Activated naive CD4-positive, alpha-beta T cell treated with anti-CD3 and anti-CD28 coated beads, Interleukin-2, amount 50 U/mL, for 24 hours (primary cell): ENCODE data around the gene STUB1.

Source experiments
- H3K27ac Mint-ChIP-seq: one replicate; pipeline ENCODE4 v1.8.0; 2021; ENCODE audit warnings: mild to moderate bottlenecking, mixed read lengths
- H3K27me3 Mint-ChIP-seq: one replicate; pipeline ENCODE4 v1.8.0; 2021; ENCODE audit warnings: mixed read lengths
- H3K36me3 Mint-ChIP-seq: one replicate; pipeline ENCODE4 v1.8.0; 2021; ENCODE audit warnings: mixed read lengths
- H3K4me1 Mint-ChIP-seq: one replicate; pipeline ENCODE4 v1.8.0; 2021; ENCODE audit warnings: mixed read lengths
- H3K4me3 Mint-ChIP-seq: one replicate; pipeline ENCODE4 v1.8.0; 2021; ENCODE audit warnings: mild to moderate bottlenecking, mixed read lengths
- H3K9me3 Mint-ChIP-seq: one replicate; pipeline ENCODE4 v1.8.0; 2021; ENCODE audit warnings: mixed read lengths

Gene STUB1

DNA sequence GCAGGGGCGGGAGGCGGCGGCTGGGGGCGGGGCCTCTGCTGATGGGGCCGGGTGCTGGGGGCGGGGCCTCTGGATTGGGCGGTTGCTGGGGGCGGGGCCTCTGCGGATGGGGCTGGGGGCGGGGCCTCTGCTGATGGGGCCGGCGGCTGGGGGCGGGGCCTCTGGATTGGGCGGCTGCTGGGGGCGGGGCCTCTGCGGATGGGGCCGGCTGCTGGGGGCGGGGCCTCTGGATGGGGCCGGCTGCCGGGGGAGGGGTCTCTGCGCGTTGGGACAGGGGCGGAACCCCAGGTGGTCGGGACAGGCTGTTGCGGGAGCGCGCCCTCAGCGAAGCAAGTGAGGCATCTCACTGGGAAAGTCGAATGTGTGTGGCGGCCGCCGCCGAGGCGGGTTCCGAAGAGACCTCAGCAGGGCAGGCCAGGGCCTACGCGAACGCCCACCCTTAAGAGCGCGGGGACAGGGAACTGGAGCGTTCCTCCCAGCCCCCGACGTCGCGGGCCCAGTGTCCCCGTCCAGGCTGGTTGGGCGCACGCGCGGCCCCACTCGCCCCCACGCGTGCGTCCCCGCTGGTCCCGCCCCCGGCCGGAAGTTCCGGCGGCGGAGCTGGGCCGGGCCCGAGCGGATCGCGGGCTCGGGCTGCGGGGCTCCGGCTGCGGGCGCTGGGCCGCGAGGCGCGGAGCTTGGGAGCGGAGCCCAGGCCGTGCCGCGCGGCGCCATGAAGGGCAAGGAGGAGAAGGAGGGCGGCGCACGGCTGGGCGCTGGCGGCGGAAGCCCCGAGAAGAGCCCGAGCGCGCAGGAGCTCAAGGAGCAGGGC, at the start of gene STUB1:
Gene STUB1, plus strand, starts transcription at position 597 of the 811 bp plus-strand sequence. Its CDS starts 116 bp downstream, at position 713.
- H3K9me3 Mint-ChIP-seq: no peaks in the 10 kb centered on the region
- H3K27me3 Mint-ChIP-seq: peaks cover 1% of the 10 kb centered on the region
- H3K4me3 Mint-ChIP-seq: peak within 1 kb of the TSS; percentile 86
- H3K36me3 Mint-ChIP-seq: peaks cover 3% of the 10 kb centered on the region
- peak within 1 kb of the TSS; percentile 84 for H3K27ac Mint-ChIP-seq
- H3K4me1 Mint-ChIP-seq: peaks cover 24% of the 10 kb centered on the region

DNA sequence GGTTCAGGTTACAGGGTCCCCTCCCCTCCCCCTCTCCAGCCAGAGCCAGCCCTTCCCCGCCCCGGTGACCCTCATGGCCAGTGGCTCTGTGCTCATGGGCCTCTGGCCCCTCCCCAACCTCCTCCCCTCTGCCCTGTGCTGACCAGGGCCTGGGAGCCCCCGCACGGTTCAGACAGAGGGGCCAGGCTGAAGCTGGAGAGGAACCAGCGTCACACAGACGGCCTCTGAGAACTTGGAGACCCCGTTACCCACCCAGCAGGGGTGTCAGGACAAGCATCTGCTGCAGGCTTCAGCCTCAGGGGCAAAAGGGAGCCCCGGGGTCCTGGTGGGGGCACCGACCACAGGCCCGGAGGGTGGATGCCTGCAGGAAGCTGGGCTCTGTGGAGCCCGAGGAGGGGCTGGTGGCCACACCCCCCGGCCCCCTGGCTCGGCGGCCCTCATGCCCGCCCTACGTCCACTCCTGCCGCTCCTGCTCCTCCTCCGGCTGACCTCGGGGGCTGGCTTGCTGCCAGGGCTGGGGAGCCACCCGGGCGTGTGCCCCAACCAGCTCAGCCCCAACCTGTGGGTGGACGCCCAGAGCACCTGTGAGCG, 49.3 kb upstream of the STUB1 start, which contains the start of gene WFIKKN1:
Gene WFIKKN1, plus strand, starts transcription at position 171 of the 591 bp plus-strand sequence. Its CDS starts 269 bp downstream, at position 440.
- H3K4me1 Mint-ChIP-seq: peaks cover 4% of the 10 kb centered on the region
- H3K36me3 Mint-ChIP-seq: no peaks in the 10 kb centered on the region
- H3K27ac Mint-ChIP-seq: no peak within 1 kb of the TSS
- no peaks in the 10 kb centered on the region for H3K9me3 Mint-ChIP-seq
- no peak within 1 kb of the TSS for H3K4me3 Mint-ChIP-seq
- H3K27me3 Mint-ChIP-seq: no peaks in the 10 kb centered on the region

DNA sequence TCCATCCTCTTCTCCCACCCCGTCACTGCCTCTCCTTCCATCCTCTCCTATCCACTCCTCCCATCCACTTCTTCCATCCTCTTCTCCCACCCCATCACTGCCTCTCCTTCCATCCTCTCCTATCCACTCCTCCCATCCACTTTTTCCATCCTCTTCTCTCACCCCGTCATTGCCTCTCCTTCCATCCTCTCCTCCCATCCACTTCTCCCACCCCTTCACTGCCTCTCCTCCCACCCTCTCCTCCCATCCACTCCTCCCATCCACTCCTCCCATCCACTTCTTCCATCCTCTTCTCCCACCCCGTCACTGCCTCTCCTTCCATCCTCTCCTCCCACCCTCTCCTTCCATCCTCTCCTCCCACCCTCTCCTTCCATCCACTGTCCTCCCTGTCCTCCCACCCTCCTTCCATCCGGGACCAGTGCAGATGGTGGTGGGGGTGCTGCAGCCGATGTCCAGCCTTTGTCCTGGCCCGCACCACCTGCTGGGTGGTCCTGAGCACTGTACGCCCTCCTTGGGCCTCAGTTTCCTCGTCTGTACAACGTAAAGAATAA, 48.3 kb upstream of the STUB1 start:
- Mint-ChIP-seq H3K27me3 (no peaks in the 10 kb centered on the region), H3K4me1 (peaks cover 8% of the 10 kb centered on the region), H3K36me3 (no peaks in the 10 kb centered on the region), H3K9me3 (no peaks in the 10 kb centered on the region), H3K27ac (no peak overlapping the region), H3K4me3 (no peak overlapping the region)

DNA sequence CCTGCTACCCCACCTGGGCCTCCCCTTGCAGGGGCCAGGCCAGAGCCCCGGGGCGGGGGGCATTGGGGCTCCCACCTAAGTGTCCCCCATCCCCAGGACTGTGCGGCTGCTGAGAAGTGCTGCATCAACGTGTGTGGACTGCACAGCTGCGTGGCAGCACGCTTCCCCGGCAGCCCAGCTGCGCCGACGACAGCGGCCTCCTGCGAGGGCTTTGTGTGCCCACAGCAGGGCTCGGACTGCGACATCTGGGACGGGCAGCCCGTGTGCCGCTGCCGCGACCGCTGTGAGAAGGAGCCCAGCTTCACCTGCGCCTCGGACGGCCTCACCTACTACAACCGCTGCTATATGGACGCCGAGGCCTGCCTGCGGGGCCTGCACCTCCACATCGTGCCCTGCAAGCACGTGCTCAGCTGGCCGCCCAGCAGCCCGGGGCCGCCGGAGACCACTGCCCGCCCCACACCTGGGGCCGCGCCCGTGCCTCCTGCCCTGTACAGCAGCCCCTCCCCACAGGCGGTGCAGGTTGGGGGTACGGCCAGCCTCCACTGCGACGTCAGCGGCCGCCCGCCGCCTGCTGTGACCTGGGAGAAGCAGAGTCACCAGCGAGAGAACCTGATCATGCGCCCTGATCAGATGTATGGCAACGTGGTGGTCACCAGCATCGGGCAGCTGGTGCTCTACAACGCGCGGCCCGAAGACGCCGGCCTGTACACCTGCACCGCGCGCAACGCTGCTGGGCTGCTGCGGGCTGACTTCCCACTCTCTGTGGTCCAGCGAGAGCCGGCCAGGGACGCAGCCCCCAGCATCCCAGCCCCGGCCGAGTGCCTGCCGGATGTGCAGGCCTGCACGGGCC, 47.5 kb upstream of the STUB1 start:
- Mint-ChIP-seq H3K9me3 (no peaks in the 10 kb centered on the region), H3K27ac (no peak overlapping the region), H3K4me1 (peaks cover 8% of the 10 kb centered on the region), H3K4me3 (no peak overlapping the region), H3K36me3 (no peaks in the 10 kb centered on the region), H3K27me3 (no peaks in the 10 kb centered on the region)

DNA sequence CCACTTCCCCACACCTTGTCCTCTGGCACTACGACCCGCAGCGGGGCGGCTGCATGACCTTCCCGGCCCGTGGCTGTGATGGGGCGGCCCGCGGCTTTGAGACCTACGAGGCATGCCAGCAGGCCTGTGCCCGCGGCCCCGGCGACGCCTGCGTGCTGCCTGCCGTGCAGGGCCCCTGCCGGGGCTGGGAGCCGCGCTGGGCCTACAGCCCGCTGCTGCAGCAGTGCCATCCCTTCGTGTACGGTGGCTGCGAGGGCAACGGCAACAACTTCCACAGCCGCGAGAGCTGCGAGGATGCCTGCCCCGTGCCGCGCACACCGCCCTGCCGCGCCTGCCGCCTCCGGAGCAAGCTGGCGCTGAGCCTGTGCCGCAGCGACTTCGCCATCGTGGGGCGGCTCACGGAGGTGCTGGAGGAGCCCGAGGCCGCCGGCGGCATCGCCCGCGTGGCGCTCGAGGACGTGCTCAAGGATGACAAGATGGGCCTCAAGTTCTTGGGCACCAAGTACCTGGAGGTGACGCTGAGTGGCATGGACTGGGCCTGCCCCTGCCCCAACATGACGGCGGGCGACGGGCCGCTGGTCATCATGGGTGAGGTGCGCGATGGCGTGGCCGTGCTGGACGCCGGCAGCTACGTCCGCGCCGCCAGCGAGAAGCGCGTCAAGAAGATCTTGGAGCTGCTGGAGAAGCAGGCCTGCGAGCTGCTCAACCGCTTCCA, 46.7 kb upstream of the STUB1 start:
- no peak overlapping the region for H3K4me3 Mint-ChIP-seq
- H3K27me3 Mint-ChIP-seq: no peaks in the 10 kb centered on the region
- H3K4me1 Mint-ChIP-seq: peaks cover 8% of the 10 kb centered on the region
- no peaks in the 10 kb centered on the region for H3K36me3 Mint-ChIP-seq
- H3K27ac Mint-ChIP-seq: no peak overlapping the region
- H3K9me3 Mint-ChIP-seq: no peaks in the 10 kb centered on the region

DNA sequence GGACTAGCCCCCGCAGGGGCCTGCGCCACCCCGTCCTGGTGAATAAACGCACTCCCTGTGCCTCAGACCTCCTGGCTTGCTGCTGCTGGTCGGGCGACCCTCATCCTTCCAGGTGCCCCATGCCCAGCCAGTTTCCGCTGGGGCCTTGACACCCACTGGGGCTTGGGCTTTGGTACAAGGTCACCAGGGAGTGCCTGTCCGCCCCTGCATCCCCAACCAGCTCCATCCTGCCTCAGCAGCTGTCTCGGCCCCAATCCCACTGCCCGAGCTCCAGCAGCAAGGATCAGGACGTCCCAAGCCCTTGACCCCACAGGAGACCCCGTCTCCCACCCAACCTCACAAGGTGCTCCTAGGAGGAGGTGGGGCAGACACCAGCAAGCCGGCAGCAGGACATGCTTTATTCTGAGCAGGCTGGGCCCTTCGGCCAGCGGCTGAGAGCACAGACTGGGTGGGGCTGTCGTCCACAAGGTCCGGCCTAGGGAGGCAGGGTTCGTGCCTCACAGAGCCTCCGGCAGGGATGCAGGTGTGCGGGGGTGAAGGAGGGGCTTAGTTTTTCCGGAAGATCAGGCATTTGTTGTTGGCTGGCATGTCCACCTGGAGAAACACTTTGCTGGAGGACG, 46.0 kb upstream of the STUB1 start:
- Mint-ChIP-seq H3K27ac (no peak overlapping the region), H3K9me3 (no peaks in the 10 kb centered on the region), H3K27me3 (no peaks in the 10 kb centered on the region), H3K4me1 (peaks cover 8% of the 10 kb centered on the region), H3K36me3 (no peaks in the 10 kb centered on the region), H3K4me3 (no peak overlapping the region)

DNA sequence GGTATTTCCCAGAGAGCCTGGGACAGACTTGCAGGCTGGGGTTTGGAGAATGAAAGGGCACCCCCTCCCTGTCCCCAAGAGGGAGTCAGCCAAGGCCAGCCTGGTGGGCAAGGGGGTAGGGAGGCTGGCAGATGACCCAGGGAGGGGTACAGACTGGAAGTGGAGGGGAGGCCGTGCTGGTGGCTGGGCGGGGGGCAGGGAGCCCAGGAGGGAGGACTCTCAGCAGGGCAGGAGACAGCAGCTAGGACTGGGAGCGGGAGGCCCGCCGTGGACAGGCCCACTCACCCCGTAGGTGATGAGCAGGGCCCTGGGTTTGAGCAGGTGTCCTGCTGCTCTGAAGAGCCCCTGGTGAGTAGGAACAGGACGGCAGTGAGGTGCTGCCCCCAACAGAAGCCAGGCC, 45.2 kb upstream of the STUB1 start:
- no peak overlapping the region for H3K27ac Mint-ChIP-seq
- H3K4me1 Mint-ChIP-seq: peaks cover 8% of the 10 kb centered on the region
- H3K4me3 Mint-ChIP-seq: peak overlapping the region; percentile 57
- no peaks in the 10 kb centered on the region for H3K27me3 Mint-ChIP-seq
- H3K36me3 Mint-ChIP-seq: no peaks in the 10 kb centered on the region
- no peaks in the 10 kb centered on the region for H3K9me3 Mint-ChIP-seq

DNA sequence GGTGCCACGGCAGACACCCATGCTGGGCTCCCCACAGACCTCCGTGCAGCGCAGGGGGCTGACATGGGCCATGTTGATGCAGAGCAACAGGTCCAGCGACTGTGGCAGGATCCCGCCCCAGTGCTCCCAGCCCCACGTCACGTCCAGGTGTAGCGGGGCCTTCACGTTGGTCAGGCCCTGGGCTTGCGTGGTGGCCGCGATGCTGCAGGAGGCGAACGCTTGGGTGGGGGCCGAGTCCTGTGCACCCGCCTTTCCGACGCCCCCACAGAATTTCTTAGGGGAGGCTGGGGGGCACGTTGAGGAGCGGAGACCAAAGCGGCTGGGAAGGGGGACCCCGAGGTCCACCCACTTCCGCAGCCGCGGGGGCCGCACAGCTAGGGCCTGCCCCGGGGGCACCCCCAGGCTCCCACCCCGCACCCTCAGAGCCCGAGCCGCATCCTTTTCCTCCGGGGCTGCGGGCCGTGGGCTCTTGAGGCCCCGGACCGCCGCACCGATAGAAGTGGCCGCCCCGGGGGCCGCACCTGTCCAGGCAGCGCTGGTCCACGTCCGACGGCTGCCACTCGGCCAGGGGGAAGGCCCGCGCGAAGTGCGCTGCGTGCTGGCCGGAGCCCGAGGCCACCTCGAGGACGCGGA, 44.5 kb upstream of the STUB1 start:
- Mint-ChIP-seq H3K36me3 (no peaks in the 10 kb centered on the region), H3K4me1 (peaks cover 8% of the 10 kb centered on the region), H3K4me3 (peak overlapping the region; percentile 55), H3K27ac (no peak overlapping the region), H3K9me3 (no peaks in the 10 kb centered on the region), H3K27me3 (no peaks in the 10 kb centered on the region)

DNA sequence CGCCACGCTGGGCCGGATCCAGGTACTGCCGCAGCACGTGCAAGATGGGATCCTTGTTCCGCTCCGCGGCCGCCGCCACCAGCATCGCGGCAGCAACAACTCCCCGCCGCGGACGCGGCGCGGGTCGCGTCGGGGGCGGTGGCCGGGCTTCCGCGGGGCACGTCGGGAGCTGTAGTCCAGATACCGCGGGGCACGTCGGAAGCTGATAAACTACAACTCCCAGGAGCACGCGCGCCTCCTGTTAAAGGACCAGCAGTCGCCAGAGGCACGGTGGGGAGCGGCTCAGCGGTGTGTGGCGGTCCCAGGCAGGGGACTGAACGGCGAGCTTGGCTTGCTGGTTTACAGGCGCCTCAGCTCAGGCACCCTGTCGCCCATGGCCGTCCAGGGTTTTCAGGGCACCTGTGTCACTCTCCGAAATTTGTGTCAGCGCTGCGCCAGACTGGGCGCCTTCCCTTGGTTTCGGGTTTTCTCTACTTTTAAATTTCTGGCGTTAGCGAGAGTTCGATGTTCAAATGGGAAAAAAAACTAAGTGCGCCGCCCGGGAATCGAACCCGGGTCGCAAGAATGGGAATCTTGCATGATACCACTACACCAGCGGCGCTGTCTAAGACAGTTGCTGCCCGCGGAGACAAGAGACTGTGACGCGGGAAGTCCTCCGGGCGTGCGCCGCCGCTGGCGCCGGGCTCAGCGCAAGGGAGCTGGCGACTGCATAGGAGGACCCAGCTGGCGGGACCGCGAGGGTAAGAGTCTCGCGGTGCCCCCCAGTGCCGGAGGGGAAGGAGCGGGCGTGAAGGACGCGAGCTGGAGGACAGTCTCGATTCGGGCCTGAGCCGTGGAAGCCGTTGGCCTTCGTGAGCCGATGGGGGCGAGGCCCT, 43.8 kb upstream of the STUB1 start, which contains the start of gene METTL26:
Gene METTL26, minus strand, starts transcription at position 100 of the 875 bp plus-strand sequence. Its CDS starts 15 bp downstream, at position 85.
- peaks cover 8% of the 10 kb centered on the region for H3K4me1 Mint-ChIP-seq
- peak within 1 kb of the TSS; percentile 100 for H3K27ac Mint-ChIP-seq
- H3K4me3 Mint-ChIP-seq: peak within 1 kb of the TSS; percentile 93
- no peaks in the 10 kb centered on the region for H3K36me3 Mint-ChIP-seq
- H3K9me3 Mint-ChIP-seq: no peaks in the 10 kb centered on the region
- no peaks in the 10 kb centered on the region for H3K27me3 Mint-ChIP-seq

DNA sequence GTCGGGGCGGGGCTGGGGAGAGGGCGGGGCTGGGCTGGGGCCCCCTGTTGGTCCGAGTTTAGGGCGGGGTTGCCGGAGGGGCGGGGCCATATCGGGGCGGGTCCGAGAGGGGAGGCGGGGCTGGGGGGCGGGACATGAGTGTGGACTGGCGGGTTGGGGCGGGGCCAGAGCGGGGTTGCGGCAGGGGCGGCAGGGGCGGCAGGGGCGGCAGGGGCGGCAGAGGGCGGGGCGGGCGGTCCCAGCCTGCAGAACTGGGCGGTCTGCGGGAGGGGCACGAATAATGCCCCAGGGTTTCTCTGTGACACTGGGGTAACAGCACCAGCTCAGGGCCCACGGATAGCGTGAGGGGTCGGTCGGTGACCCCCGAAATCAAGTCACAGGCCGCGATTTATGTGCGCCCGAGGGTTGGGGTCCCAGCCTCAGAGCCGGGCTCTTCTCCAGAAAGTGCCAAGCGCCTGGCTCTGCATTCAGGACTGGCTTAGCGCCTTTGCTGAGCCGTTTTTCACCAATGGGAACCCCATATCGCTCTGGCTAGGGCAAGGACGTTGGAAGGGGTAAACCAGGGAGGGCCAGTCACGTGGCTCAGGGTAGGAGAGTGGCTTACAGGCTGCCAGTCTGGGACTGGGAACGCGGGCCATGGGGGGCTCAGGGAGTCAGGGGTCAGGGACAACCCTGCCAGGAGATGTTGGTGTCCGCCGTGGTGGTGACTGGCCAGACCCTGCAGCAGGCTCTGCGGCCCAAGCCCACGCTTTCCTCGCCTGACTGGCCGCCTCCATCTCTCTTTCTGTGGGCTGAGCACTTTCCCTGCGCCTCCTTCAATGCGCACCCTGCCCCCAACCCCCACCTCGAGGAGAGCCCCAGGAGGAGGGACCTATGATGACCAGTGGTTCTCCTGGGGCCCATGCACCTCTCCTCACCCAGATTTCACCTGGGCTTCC, 42.9 kb upstream of the STUB1 start:
- H3K4me3 Mint-ChIP-seq: peak overlapping the region; percentile 93
- H3K27ac Mint-ChIP-seq: peak overlapping the region; percentile 100
- H3K4me1 Mint-ChIP-seq: peaks cover 8% of the 10 kb centered on the region
- H3K9me3 Mint-ChIP-seq: no peaks in the 10 kb centered on the region
- H3K36me3 Mint-ChIP-seq: no peaks in the 10 kb centered on the region
- H3K27me3 Mint-ChIP-seq: no peaks in the 10 kb centered on the region

DNA sequence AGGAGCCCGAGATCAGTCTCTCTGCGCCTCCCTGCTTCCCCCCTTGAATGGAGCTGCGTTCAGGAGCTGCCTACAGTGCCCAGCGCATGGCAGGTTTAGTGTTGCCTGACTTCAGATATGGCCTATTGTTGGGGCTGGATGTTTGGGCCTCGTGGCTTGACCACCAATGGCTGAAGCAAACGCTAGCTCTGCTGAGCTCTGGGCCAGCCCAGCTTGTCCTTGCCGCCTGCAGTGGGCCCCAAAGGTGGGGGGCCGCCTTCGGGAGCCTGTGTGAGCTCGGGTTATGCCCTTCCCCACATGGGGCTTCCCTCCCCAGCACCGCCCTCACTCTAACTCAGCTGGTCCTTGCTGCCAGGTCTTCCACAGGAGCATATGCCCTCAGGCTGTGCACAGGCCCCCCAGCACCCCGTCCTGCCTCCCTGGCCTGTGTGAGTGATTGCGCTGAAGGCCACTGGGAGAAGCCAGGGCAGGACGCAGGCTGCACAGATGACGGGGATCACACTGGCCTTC, 42.1 kb upstream of the STUB1 start:
- H3K4me3 Mint-ChIP-seq: peak overlapping the region; percentile 15
- no peaks in the 10 kb centered on the region for H3K27me3 Mint-ChIP-seq
- H3K36me3 Mint-ChIP-seq: no peaks in the 10 kb centered on the region
- no peak overlapping the region for H3K27ac Mint-ChIP-seq
- H3K4me1 Mint-ChIP-seq: peaks cover 8% of the 10 kb centered on the region
- no peaks in the 10 kb centered on the region for H3K9me3 Mint-ChIP-seq

DNA sequence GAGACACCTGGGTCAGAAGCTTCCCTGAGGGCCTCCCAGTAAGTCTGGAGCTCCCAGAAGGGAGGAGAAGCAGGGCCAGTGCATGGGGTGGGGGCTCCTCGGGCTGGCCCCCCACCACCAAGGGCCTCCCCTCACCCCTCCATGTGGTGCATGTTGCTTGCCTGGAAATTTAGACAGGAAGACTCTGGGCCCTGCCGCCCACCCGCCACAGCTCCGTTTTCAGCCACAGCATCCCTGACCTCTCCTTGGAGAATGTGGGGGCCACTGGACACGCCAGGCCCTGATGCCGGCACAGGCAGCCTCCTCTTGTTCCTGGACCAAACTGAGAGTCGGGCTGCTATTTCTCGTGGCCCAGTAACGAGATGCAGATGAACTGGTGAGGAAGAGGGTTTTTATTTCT, 41.4 kb upstream of the STUB1 start:
- Mint-ChIP-seq H3K36me3 (no peaks in the 10 kb centered on the region), H3K9me3 (no peaks in the 10 kb centered on the region), H3K4me3 (no peak overlapping the region), H3K27me3 (no peaks in the 10 kb centered on the region), H3K27ac (no peak overlapping the region), H3K4me1 (peaks cover 8% of the 10 kb centered on the region)
